K562 (cell line): Measurements from ENCODE around the gene EMC9. TPM values are rescaled to one million over a fixed set of nuclear protein-coding genes. Genes with fewer than 3 reads are reported as not detected.

Experiments used
- C11orf30 ChIP-seq: fragments of 450-650 bp; IDR thresholded peaks from 2 replicates; pipeline ENCODE4 v1.6.1; 2016; ENCODE audit warnings: low read depth, mild to moderate bottlenecking
- CAMTA2 ChIP-seq: fragments of 250-450 bp; sonication (Bioruptor Pico); conservative IDR thresholded peaks from 2 replicates; pipeline ENCODE4 v1.5.1; 2022
- ETV5 ChIP-seq: sonication (generic); formaldehyde crosslinking; IDR thresholded peaks from 2 replicates; pipeline ENCODE4 v1.4.0; 2020; ENCODE audit warnings: low read depth, mild to moderate bottlenecking, missing genetic modification reagents
- GTF2E2 ChIP-seq: fragments of 200-800 bp; sonication (Bioruptor generic); IDR thresholded peaks from 2 replicates; pipeline ENCODE4 v1.6.1; 2016; ENCODE audit warnings: missing genetic modification characterization, missing compliant biosample characterization
- NFATC3 ChIP-seq: fragments of 450-650 bp; IDR thresholded peaks from 2 replicates; pipeline ENCODE4 v1.6.1; 2017; ENCODE audit warnings: mild to moderate bottlenecking
- ZNF431 ChIP-seq: sonication (generic); formaldehyde crosslinking; IDR thresholded peaks from 2 replicates; pipeline ENCODE4 v1.8.0; 2022; ENCODE audit warnings: mild to moderate bottlenecking, missing genetic modification reagents
- ZNF699 ChIP-seq: fragments of 250-450 bp; sonication (Bioruptor Pico); IDR thresholded peaks from 2 replicates; pipeline ENCODE4 v1.8.0; 2021; ENCODE audit warnings: mild to moderate bottlenecking, moderate library complexity; ENCODE audit not compliant: insufficient replicate concordance
- polyA plus RNA-seq, 8 experiments: library from polyadenylated mRNA; depleted of rRNA in 4 of 8; stranded (reverse) in 5 of 8; unstranded in 3 of 8; fragments of >200 nt; fragmentation: Nextera tagmentation in 2 of 8; fragmentation: Illumina TruSeq in 1 of 8; extraction: Ambion mirVana in 2 of 8; extraction: Trizol in 1 of 8; gene quantifications; 2 replicates each; pipeline versions ENCODE4 v1.2.1 to v1.2.3, GENCODE V29; 2011 to 2014; ENCODE audit warnings: inconsistent platforms in 1 of 8, missing spikeins in 1 of 8
- total RNA-seq, 7 experiments: library from RNA; depleted of rRNA in 6 of 7; stranded (reverse); fragments of >200 nt in 6 of 7; fragmentation: Illumina TruSeq in 2 of 7; extraction: Trizol in 2 of 7; gene quantifications; 2 replicates each; pipeline versions ENCODE4 v1.2.1 to v1.2.3, GENCODE V29; 2011 to 2021; ENCODE audit warnings: low replicate concordance in 1 of 7
- TF ChIP-seq, protein P1 (sequence below): sonication (generic); formaldehyde crosslinking; IDR thresholded peaks from 2 replicates; pipeline ENCODE4 v1.9.0; 2022; ENCODE audit warnings: mild to moderate bottlenecking, missing genetic modification reagents
- TF ChIP-seq, protein P2 (sequence below), 2 experiments: fragments of 450-650 bp; IDR thresholded peaks; 2 replicates each; pipeline ENCODE4 v1.6.1; 2016
- TF ChIP-seq, protein P3 (sequence below): sonication (generic); formaldehyde crosslinking; IDR thresholded peaks from 2 replicates; pipeline ENCODE4 v1.8.1; 2022; ENCODE audit warnings: missing genetic modification reagents
- TF ChIP-seq, protein P4 (sequence below): fragments of 250-450 bp; sonication (Bioruptor Pico); IDR thresholded peaks from 2 replicates; pipeline ENCODE4 v1.5.1; 2021; ENCODE audit warnings: mild to moderate bottlenecking
- TF ChIP-seq, protein P5 (sequence below): sonication (generic); formaldehyde crosslinking; IDR thresholded peaks from 2 replicates; pipeline ENCODE4 v1.8.1; 2023; ENCODE audit warnings: mild to moderate bottlenecking, missing genetic modification reagents
- TF ChIP-seq, protein P6 (sequence below), 2 experiments: IDR thresholded peaks in 1 of 2; conservative IDR thresholded peaks in 1 of 2; 2 replicates each; pipeline ENCODE4 v1.6.1; 2016; ENCODE audit warnings: low read depth in 2 of 2, mild to moderate bottlenecking in 1 of 2, missing compliant biosample characterization in 1 of 2, missing genetic modification characterization in 1 of 2, moderate library complexity in 1 of 2
- TF ChIP-seq, protein P7 (sequence below): sonication (generic); formaldehyde crosslinking; IDR thresholded peaks from 2 replicates; pipeline ENCODE4 v1.8.0; 2023; ENCODE audit warnings: mild to moderate bottlenecking, missing genetic modification reagents

Gene EMC9
- total and polyA plus RNA-seq, 9 of the 15 experiments (the other 6 are each of a cell fraction or from before 2014, with no cell fraction given) = 3.1 to 13.2 (median 7.8) TPM

DNA sequence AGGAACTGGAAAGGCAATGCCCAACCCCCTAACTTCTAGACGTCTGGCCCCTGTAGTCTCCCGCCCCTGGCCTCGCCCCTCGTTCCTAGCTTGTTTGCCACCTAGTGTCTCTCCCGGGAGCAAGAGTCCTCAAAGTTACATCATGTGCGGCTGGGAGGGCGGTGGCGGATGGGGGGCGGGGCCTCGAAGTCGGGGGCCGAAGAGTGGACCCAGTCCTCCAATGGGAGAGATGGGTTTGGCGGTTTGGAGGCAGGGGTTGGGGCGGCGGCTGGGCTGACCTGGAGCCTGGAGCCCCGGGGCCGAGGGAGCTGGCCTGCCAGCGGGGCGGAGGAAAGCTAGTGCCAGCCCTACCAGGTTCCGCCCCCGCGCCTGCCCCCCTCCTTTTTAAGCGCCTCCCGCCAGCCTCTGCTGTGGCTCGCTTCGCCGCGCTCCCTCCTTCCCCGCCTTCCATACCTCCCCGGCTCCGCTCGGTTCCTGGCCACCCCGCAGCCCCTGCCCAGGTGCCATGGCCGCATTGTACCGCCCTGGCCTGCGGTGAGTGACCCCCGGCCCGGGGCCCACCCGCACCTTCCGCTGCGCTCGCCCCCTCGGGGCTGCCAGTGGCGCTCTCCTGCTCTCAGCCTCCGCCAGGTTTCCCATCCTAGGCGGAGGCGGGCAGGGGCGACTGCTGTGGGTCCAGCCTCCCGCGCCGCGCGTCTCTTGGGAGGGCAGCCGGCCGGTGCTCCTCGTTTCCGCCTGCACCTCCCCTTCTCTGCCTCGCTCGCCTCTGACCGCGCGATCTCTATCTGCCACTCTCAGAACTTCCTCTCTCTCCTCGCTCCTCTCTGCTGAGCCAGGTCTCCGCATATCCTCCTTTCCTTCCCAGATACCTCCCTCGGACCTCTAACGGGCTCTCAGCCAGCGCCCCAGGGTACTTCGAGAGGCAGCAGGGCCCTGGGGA lies 47.2 kb downstream of the EMC9 start, which contains the start of gene PCK2 (continued):
- TF ChIP-seq ZNF431 (CRISPR knock-in tag) = no peak
- TF ChIP-seq, protein P1, sequence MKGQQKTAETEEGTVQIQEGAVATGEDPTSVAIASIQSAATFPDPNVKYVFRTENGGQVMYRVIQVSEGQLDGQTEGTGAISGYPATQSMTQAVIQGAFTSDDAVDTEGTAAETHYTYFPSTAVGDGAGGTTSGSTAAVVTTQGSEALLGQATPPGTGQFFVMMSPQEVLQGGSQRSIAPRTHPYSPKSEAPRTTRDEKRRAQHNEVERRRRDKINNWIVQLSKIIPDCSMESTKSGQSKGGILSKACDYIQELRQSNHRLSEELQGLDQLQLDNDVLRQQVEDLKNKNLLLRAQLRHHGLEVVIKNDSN (CRISPR knock-in tag) = no peak
- TF ChIP-seq ZNF699 (CRISPR knock-in tag) = no peak
- no peak for TF ChIP-seq C11orf30
- TF ChIP-seq, protein P2, sequence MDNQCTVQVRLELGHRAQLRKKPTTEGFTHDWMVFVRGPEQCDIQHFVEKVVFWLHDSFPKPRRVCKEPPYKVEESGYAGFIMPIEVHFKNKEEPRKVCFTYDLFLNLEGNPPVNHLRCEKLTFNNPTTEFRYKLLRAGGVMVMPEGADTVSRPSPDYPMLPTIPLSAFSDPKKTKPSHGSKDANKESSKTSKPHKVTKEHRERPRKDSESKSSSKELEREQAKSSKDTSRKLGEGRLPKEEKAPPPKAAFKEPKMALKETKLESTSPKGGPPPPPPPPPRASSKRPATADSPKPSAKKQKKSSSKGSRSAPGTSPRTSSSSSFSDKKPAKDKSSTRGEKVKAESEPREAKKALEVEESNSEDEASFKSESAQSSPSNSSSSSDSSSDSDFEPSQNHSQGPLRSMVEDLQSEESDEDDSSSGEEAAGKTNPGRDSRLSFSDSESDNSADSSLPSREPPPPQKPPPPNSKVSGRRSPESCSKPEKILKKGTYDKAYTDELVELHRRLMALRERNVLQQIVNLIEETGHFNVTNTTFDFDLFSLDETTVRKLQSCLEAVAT (IDR thresholded peaks at IDR 0.05) = peak in 1 of 2 experiments; percentile 75; a peak in 2 of 4 replicates
- TF ChIP-seq, protein P3, sequence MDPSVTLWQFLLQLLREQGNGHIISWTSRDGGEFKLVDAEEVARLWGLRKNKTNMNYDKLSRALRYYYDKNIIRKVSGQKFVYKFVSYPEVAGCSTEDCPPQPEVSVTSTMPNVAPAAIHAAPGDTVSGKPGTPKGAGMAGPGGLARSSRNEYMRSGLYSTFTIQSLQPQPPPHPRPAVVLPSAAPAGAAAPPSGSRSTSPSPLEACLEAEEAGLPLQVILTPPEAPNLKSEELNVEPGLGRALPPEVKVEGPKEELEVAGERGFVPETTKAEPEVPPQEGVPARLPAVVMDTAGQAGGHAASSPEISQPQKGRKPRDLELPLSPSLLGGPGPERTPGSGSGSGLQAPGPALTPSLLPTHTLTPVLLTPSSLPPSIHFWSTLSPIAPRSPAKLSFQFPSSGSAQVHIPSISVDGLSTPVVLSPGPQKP (CRISPR knock-in tag) = no peak
- no peak for TF ChIP-seq ETV5
- no peak for TF ChIP-seq GTF2E2 (tag)
- TF ChIP-seq, protein P4, sequence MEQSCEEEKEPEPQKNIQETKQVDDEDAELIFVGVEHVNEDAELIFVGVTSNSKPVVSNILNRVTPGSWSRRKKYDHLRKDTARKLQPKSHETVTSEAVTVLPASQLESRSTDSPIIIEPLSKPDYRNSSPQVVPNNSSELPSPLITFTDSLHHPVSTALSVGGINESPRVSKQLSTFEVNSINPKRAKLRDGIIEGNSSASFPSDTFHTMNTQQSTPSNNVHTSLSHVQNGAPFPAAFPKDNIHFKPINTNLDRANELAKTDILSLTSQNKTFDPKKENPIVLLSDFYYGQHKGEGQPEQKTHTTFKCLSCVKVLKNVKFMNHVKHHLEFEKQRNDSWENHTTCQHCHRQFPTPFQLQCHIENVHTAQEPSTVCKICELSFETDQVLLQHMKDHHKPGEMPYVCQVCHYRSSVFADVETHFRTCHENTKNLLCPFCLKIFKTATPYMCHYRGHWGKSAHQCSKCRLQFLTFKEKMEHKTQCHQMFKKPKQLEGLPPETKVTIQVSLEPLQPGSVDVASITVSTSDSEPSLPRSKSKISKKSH (CRISPR knock-in tag) = no peak
- TF ChIP-seq, protein P5, sequence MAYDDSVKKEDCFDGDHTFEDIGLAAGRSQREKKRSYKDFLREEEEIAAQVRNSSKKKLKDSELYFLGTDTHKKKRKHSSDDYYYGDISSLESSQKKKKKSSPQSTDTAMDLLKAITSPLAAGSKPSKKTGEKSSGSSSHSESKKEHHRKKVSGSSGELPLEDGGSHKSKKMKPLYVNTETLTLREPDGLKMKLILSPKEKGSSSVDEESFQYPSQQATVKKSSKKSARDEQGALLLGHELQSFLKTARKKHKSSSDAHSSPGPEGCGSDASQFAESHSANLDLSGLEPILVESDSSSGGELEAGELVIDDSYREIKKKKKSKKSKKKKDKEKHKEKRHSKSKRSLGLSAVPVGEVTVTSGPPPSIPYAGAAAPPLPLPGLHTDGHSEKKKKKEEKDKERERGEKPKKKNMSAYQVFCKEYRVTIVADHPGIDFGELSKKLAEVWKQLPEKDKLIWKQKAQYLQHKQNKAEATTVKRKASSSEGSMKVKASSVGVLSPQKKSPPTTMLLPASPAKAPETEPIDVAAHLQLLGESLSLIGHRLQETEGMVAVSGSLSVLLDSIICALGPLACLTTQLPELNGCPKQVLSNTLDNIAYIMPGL (CRISPR knock-in tag) = 0 out of 2 replicates have a peak, but pooled peaks have one; percentile 30
- no peak for TF ChIP-seq NFATC3
- TF ChIP-seq, protein P6, sequence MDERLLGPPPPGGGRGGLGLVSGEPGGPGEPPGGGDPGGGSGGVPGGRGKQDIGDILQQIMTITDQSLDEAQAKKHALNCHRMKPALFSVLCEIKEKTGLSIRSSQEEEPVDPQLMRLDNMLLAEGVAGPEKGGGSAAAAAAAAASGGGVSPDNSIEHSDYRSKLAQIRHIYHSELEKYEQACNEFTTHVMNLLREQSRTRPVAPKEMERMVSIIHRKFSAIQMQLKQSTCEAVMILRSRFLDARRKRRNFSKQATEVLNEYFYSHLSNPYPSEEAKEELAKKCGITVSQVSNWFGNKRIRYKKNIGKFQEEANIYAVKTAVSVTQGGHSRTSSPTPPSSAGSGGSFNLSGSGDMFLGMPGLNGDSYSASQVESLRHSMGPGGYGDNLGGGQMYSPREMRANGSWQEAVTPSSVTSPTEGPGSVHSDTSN (CRISPR knock-in tag; IDR thresholded peaks at IDR 0.05; ENCODE audit: low read depth) = no peak
- TF ChIP-seq, protein P6 (tag; conservative IDR thresholded peaks at IDR 0.05; ENCODE audit: low read depth) = no peak
- TF ChIP-seq CAMTA2 (CRISPR knock-in tag) = no peak
- TF ChIP-seq, protein P7, sequence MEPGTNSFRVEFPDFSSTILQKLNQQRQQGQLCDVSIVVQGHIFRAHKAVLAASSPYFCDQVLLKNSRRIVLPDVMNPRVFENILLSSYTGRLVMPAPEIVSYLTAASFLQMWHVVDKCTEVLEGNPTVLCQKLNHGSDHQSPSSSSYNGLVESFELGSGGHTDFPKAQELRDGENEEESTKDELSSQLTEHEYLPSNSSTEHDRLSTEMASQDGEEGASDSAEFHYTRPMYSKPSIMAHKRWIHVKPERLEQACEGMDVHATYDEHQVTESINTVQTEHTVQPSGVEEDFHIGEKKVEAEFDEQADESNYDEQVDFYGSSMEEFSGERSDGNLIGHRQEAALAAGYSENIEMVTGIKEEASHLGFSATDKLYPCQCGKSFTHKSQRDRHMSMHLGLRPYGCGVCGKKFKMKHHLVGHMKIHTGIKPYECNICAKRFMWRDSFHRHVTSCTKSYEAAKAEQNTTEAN (CRISPR knock-in tag) = no peak
